HG03575 (cell line): ENCODE measurements around the gene GGA1.

Experiments used
- ATAC-seq: cut with Tn5 transposase; IDR thresholded peaks from one replicate; pipeline ENCODE4 v1.9.1; 2021; ENCODE audit not compliant: unreplicated experiment, insufficient number of reproducible peaks, low FRiP score; ENCODE audit errors: extremely low read depth

The GGA1 gene

GRCh38 chr22:37608477-37609239 is at the start of gene GGA1:
GGA1 (plus strand) TSS chr22:37608834; CDS start chr22:37608861, 27 bp downstream.
- peak; percentile 38 for ATAC-seq

- no peak for ATAC-seq
These were observed 49.1 kb upstream of the GGA1 start for GRCh38 chr22:37559521-37559900.

GRCh38 chr22:37559901-37560607 is 48.6 kb upstream of the GGA1 start, which contains the start of gene CDC42EP1:
CDC42EP1 (plus strand) TSS chr22:37560480; CDS start chr22:37566350, 5,870 bp downstream.
- no peak for ATAC-seq

GRCh38 chr22:37560608-37561211 is 47.9 kb upstream of the GGA1 start:
- ATAC-seq = no peak

GRCh38 chr22:37561212-37562048 is 47.2 kb upstream of the GGA1 start:
- no peak for ATAC-seq

- ATAC-seq = no peak
These were observed 46.4 kb upstream of the GGA1 start for GRCh38 chr22:37562049-37562875.

- ATAC-seq = no peak
These were observed 45.2 kb upstream of the GGA1 start for GRCh38 chr22:37563153-37564081.

- ATAC-seq = no peak
These were observed 44.4 kb upstream of the GGA1 start for GRCh38 chr22:37564111-37564711.

- no peak for ATAC-seq
These were observed 42.8 kb upstream of the GGA1 start for GRCh38 chr22:37565830-37566229.

GRCh38 chr22:37566329-37566837 is 42.3 kb upstream of the GGA1 start:
- ATAC-seq = no peak

GRCh38 chr22:37566903-37567798 is 41.5 kb upstream of the GGA1 start:
- no peak for ATAC-seq

GRCh38 chr22:37568012-37568411 is 40.6 kb upstream of the GGA1 start:
- no peak for ATAC-seq

GRCh38 chr22:37568448-37569008 is 40.1 kb upstream of the GGA1 start:
- ATAC-seq = no peak

GRCh38 chr22:37569009-37569920 is 39.4 kb upstream of the GGA1 start:
- no peak for ATAC-seq
